HepG2 (cell line): ENCODE measurements around the gene IQCN. TPM values are rescaled to one million over a fixed set of nuclear protein-coding genes. Genes with fewer than 3 reads are reported as not detected.

Source experiments
- ARHGAP35 ChIP-seq: sonication (generic); formaldehyde crosslinking; IDR thresholded peaks from 2 replicates; pipeline ENCODE4 v1.9.0; 2022; ENCODE audit warnings: mild to moderate bottlenecking, inconsistent platforms, moderate library complexity, missing genetic modification reagents, borderline replicate concordance
- CBX2 ChIP-seq, 2 experiments: fragments of 200-600 bp in 1 of 2; sonication (generic); formaldehyde crosslinking in 1 of 2; IDR thresholded peaks; 2 replicates each; pipeline versions ENCODE4 v1.7.0 to v1.8.1; 2018 to 2022; ENCODE audit warnings: low read depth in 2 of 2, low read length in 1 of 2, mild to moderate bottlenecking in 1 of 2, missing genetic modification reagents in 1 of 2
- ELK4 ChIP-seq: sonication (generic); formaldehyde crosslinking; IDR thresholded peaks from 2 replicates; pipeline ENCODE4 v1.9.0; 2021; ENCODE audit warnings: missing genetic modification reagents, borderline replicate concordance
- ERF ChIP-seq: IDR thresholded peaks from 2 replicates; pipeline ENCODE4 v1.6.1; 2018; ENCODE audit warnings: missing biosample characterization, missing genetic modification reagents
- FIP1L1 ChIP-seq: fragments of 200-400 bp; formaldehyde crosslinking; IDR thresholded peaks from 2 replicates; pipeline ENCODE4 v1.6.1; 2018; ENCODE audit warnings: low read depth, mild to moderate bottlenecking, low read length, moderate library complexity, borderline replicate concordance; ENCODE audit not compliant: insufficient read depth
- HNRNPK ChIP-seq: fragments of 200-400 bp; formaldehyde crosslinking; IDR thresholded peaks from 2 replicates; pipeline ENCODE4 v1.6.1; 2018; ENCODE audit warnings: low read length, low read depth, moderate library complexity, mild to moderate bottlenecking; ENCODE audit not compliant: poor library complexity, severe bottlenecking
- KDM5B ChIP-seq: sonication (generic); formaldehyde crosslinking; IDR thresholded peaks from 2 replicates; pipeline ENCODE4 v1.4.0; 2020; ENCODE audit warnings: missing genetic modification reagents, mild to moderate bottlenecking, borderline replicate concordance
- MBD4 ChIP-seq: IDR thresholded peaks from 2 replicates; pipeline ENCODE4 v1.6.1; 2012; ENCODE audit warnings: low read length, inconsistent platforms, borderline replicate concordance
- POLR2AphosphoS5 ChIP-seq: IDR thresholded peaks from 2 replicates; pipeline ENCODE4 v1.6.1; 2012; ENCODE audit warnings: low read depth, low read length
- PRDM15 ChIP-seq: sonication (generic); formaldehyde crosslinking; IDR thresholded peaks from 2 replicates; pipeline ENCODE4 v1.4.0; 2020; ENCODE audit warnings: missing genetic modification reagents
- PRPF4 ChIP-seq: fragments of 200-400 bp; formaldehyde crosslinking; IDR thresholded peaks from 2 replicates; pipeline ENCODE4 v1.6.1; 2016; ENCODE audit warnings: low read length, low read depth; ENCODE audit not compliant: poor library complexity, severe bottlenecking
- SOX13 ChIP-seq, 3 experiments: fragments of 450-650 bp in 1 of 3; sonication (generic) in 1 of 3; formaldehyde crosslinking in 1 of 3; IDR thresholded peaks in 2 of 3; conservative IDR thresholded peaks in 1 of 3; 2 replicates each; pipeline versions ENCODE4 v1.5.0 to v1.6.1; 2016 to 2020; ENCODE audit warnings: antibody characterized with exemption in 1 of 3, mild to moderate bottlenecking in 1 of 3, missing compliant biosample characterization in 1 of 3, missing genetic modification reagents in 1 of 3, moderate library complexity in 1 of 3
- ZBTB20 ChIP-seq: sonication (generic); formaldehyde crosslinking; IDR thresholded peaks from 2 replicates; pipeline ENCODE4 v1.8.1; 2023; ENCODE audit warnings: missing genetic modification reagents, low read depth, mild to moderate bottlenecking, borderline replicate concordance
- ZBTB44 ChIP-seq: sonication (generic); formaldehyde crosslinking; IDR thresholded peaks from 2 replicates; pipeline ENCODE4 v1.4.0; 2020; ENCODE audit warnings: missing genetic modification reagents
- ZFP91 ChIP-seq: sonication (generic); formaldehyde crosslinking; IDR thresholded peaks from 2 replicates; pipeline ENCODE4 v1.9.0; 2022; ENCODE audit warnings: missing genetic modification reagents, mild to moderate bottlenecking, borderline replicate concordance
- ZNF160 ChIP-seq: sonication (generic); formaldehyde crosslinking; IDR thresholded peaks from 2 replicates; pipeline ENCODE4 v1.8.0; 2022; ENCODE audit warnings: mild to moderate bottlenecking, inconsistent platforms, missing genetic modification reagents
- ZNF564 ChIP-seq: sonication (generic); formaldehyde crosslinking; IDR thresholded peaks from 2 replicates; pipeline ENCODE4 v1.8.1; 2023; ENCODE audit warnings: mild to moderate bottlenecking, missing genetic modification reagents
- ZNF615 ChIP-seq: sonication (generic); formaldehyde crosslinking; IDR thresholded peaks from 2 replicates; pipeline ENCODE4 v1.5.0; 2020; ENCODE audit warnings: mild to moderate bottlenecking, missing genetic modification reagents, borderline replicate concordance
- polyA plus RNA-seq, 8 experiments: library from polyadenylated mRNA; depleted of rRNA in 3 of 8; stranded (reverse) in 7 of 8; unstranded in 1 of 8; fragments of >200 nt; fragmentation: Illumina TruSeq in 4 of 8; extraction: Trizol in 4 of 8; gene quantifications; 2 replicates each; pipeline versions ENCODE4 v1.2.1 to v1.2.3, GENCODE V29; 2011 to 2016; ENCODE audit warnings: low read depth in 4 of 8, missing spikeins in 1 of 8, mixed read lengths in 1 of 8; ENCODE audit not compliant: insufficient read depth in 1 of 8
- total RNA-seq, 5 experiments: library from RNA; depleted of rRNA; stranded (reverse); fragments of >200 nt; fragmentation: Illumina TruSeq; extraction: Trizol; gene quantifications; 2 replicates each; pipeline ENCODE4 v1.2.3, GENCODE V29; 2016; ENCODE audit warnings: low read depth in 1 of 5

IQCN gene
- total and polyA plus RNA-seq, 2 of the 13 experiments (the other 11 are each of a cell fraction or from before 2014, with no cell fraction given) = 0.04 to 0.18 TPM

GRCh38 chr19:18304458-18305310 lies 30.4 kb upstream of the IQCN start (continued):
- TF ChIP-seq SOX13 (IDR thresholded peaks at IDR 0.05) (no peak), SOX13 (CRISPR knock-in tag; conservative IDR thresholded peaks at IDR 0.05 in 1 of 2, IDR thresholded peaks at IDR 0.05 in 1 of 2) (peak in 1 of 2 experiments; percentile 13; a peak in 2 of 4 replicates), ARHGAP35 (no peak; the same call in 1 of the 2 replicates), ZNF615 (no peak), PRDM15 (no peak), CBX2 (IDR thresholded peaks at IDR 0.05; ENCODE audit: low read depth, low read length) (no peak), CBX2 (CRISPR knock-in tag; IDR thresholded peaks at IDR 0.05; ENCODE audit: low read depth) (no peak), HNRNPK (peak; percentile 99), POLR2AphosphoS5 (peak; percentile 67), ZBTB20 (CRISPR knock-in tag) (peak; percentile 44; the same call in 1 of the 2 replicates), FIP1L1 (no peak), ERF (CRISPR knock-in tag) (no peak; the same call in 1 of the 2 replicates), KDM5B (CRISPR knock-in tag) (peak; percentile 69; the same call in 1 of the 2 replicates), ZFP91 (CRISPR knock-in tag) (peak; percentile 61; the same call in 1 of the 2 replicates), MBD4 (no peak), PRPF4 (peak; percentile 86), ZNF160 (no peak), ZNF564 (CRISPR knock-in tag) (peak; percentile 84), ZBTB44 (CRISPR knock-in tag) (no peak), ELK4 (CRISPR knock-in tag) (no peak)
